K562 (cell line): Measurements from ENCODE around the gene APOL3. TPM values are rescaled to one million over a fixed set of nuclear protein-coding genes. Genes with fewer than 3 reads are reported as not detected.

Source experiments
- ATAC-seq: fragments of 200-7000 bp; cut with Tn5 transposase; 3 replicates; pipeline ENCODE4 v1.9.1; 2020; ENCODE audit warnings: moderate library complexity
- BruUV-seq: library from RNA; stranded (reverse); fragments of 400-500 nt; replicated peaks from 2 replicates; lab custom pipeline; 2021; lab: Mats Ljungman, UMichigan
- CTCF ChIA-PET: fragments of 300-600 bp; formaldehyde crosslinking; extraction: SDS; loops from one replicate; lab custom pipeline; 2021; ENCODE audit warnings: low intra/inter-chr PET ratio; lab: Yijun Ruan, JAX
- POLR2A ChIA-PET: fragments of 300-600, 350-650 bp; sonication (Branson Sonifier 250); formaldehyde crosslinking; extraction: SDS; loops from one replicate; lab custom pipeline; 2021; ENCODE audit warnings: antibody characterized with exemption, inconsistent platforms; lab: Yijun Ruan, JAX
- DNase-seq, 4 experiments: peaks; one replicate each; pipeline versions ENCODE4 v3.0.0 to v3.0.0-alpha.2; 2011 to 2018; ENCODE audit warnings: low spot score in 3 of 4, mixed read lengths in 3 of 4; ENCODE audit errors: extremely low read depth in 1 of 4
- FAIRE-seq: peaks from 2 replicates; lab custom pipeline; 2011; peaks lifted over from hg19 to GRCh38; lab: Jason Lieb, UNC
- H2AFZ ChIP-seq: 2 replicates; pipeline ENCODE4 v1.6.0; 2011; ENCODE audit warnings: low read depth, low read length, control low read depth, inconsistent platforms
- H3K27ac ChIP-seq: fragments of 200-600 bp; 3 replicates; pipeline ENCODE4 v1.8.0; 2011; ENCODE audit warnings: low read depth, mild to moderate bottlenecking, control low read depth, inconsistent platforms, low read length, moderate library complexity, mixed read lengths; ENCODE audit errors: extremely low read depth
- H3K27me3 ChIP-seq, 2 experiments: fragments of 300-600 bp in 1 of 2; 2 replicates in 1 of 2; 3 replicates in 1 of 2; pipeline versions ENCODE4 v1.6.0 to v1.8.0; 2011; ENCODE audit warnings: inconsistent platforms in 2 of 2, low read length in 2 of 2, mild to moderate bottlenecking in 1 of 2, mixed read lengths in 1 of 2, moderate library complexity in 1 of 2; ENCODE audit not compliant: control insufficient read depth in 2 of 2, insufficient read depth in 2 of 2
- H3K36me3 ChIP-seq: fragments of 300-600 bp; 3 replicates; pipeline ENCODE4 v1.8.0; 2011; ENCODE audit warnings: mild to moderate bottlenecking, low read length, inconsistent platforms; ENCODE audit not compliant: control insufficient read depth, insufficient read depth
- H3K4me1 ChIP-seq, 2 experiments: fragments of 200-600 bp in 1 of 2; replicated peaks in 1 of 2; 2 replicates in 1 of 2; 3 replicates in 1 of 2; pipeline versions ENCODE4 v1.5.1 to v1.8.0; 2011; ENCODE audit warnings: inconsistent platforms in 2 of 2, low read length in 2 of 2, mild to moderate bottlenecking in 1 of 2, mixed read lengths in 1 of 2, moderate library complexity in 1 of 2; ENCODE audit not compliant: control insufficient read depth in 2 of 2, insufficient read depth in 2 of 2
- H3K4me2 ChIP-seq: 2 replicates; pipeline ENCODE4 v1.6.1; 2011; ENCODE audit warnings: low read length, control low read depth, inconsistent platforms, mixed read lengths; ENCODE audit not compliant: insufficient read depth
- H3K4me3 ChIP-seq: fragments of 200-600 bp; sonication (generic), shearing (Covaris generic); 2 replicates; pipeline ENCODE4 v1.5.1; 2016; ENCODE audit warnings: control low read depth, inconsistent platforms
- H3K79me2 ChIP-seq: fragments of 200-600 bp; 3 replicates; pipeline ENCODE4 v1.8.0; 2011; ENCODE audit warnings: low read length, inconsistent platforms; ENCODE audit not compliant: control insufficient read depth, insufficient read depth
- H3K9ac ChIP-seq, 2 experiments: 2 replicates each; pipeline versions ENCODE4 v1.6.0 to v1.6.1; 2011; ENCODE audit warnings: low read depth in 2 of 2, low read length in 2 of 2, control low read depth in 1 of 2, inconsistent platforms in 1 of 2, mild to moderate bottlenecking in 1 of 2, mixed read lengths in 1 of 2; ENCODE audit not compliant: insufficient read depth in 1 of 2
- H3K9me1 ChIP-seq: one replicate; pipeline ENCODE4 v1.6.0; 2011; ENCODE audit warnings: inconsistent platforms, mild to moderate bottlenecking, low read length, moderate library complexity; ENCODE audit not compliant: control insufficient read depth, insufficient read depth
- H3K9me3 ChIP-seq: replicated peaks from 2 replicates; pipeline ENCODE4 v1.5.1; 2011; ENCODE audit warnings: low read depth, low read length, inconsistent platforms; ENCODE audit not compliant: control insufficient read depth, insufficient read depth
- H4K20me1 ChIP-seq: replicated peaks from 2 replicates; pipeline ENCODE4 v1.6.1; 2011; ENCODE audit warnings: low read length, inconsistent platforms, mixed read lengths; ENCODE audit not compliant: control insufficient read depth, insufficient read depth
- KHSRP ChIP-seq: fragments of 450-650 bp; IDR thresholded peaks from 2 replicates; pipeline ENCODE4 v1.6.1; 2017
- MGA ChIP-seq: fragments of 450-650 bp; IDR thresholded peaks from 2 replicates; pipeline ENCODE4 v1.6.1; 2016; ENCODE audit warnings: mild to moderate bottlenecking, moderate library complexity
- UBTF ChIP-seq, 2 experiments: IDR thresholded peaks; 2 replicates each; pipeline ENCODE4 v1.6.1; 2012; ENCODE audit warnings: improper control_type of control experiment in 2 of 2, low read depth in 2 of 2, low read length in 2 of 2, borderline replicate concordance in 1 of 2
- ZNF140 ChIP-seq: fragments of 250-450 bp; sonication (Bioruptor Pico); IDR thresholded peaks from 2 replicates; pipeline ENCODE4 v1.8.0; 2021; ENCODE audit warnings: moderate library complexity, mild to moderate bottlenecking, inconsistent platforms
- WGBS: fragments of 100-300 bp; shearing (Covaris generic); methylation state at CpG from one replicate; pipeline ENCODE4 v1.1.6; 2016; ENCODE audit warnings: low coverage, mixed read lengths; ENCODE audit not compliant: insufficient coverage; ENCODE audit errors: missing lambda C conversion rate; 5-methylcytosine and 5-hydroxymethylcytosine counted together
- in situ Hi-C: fragments of 300-500 bp; cut with MboI; formaldehyde crosslinking; loops from 4 replicates; pipeline ENCODE4 v1.15.0; 2018; ENCODE audit warnings: inconsistent platforms, mixed read lengths
- intact Hi-C: fragments of 100-400 bp; cut with micrococcal nuclease; formaldehyde crosslinking; loops from 2 replicates; pipeline ENCODE4 v1.14.2; 2022
- polyA plus RNA-seq, 8 experiments: library from polyadenylated mRNA; depleted of rRNA in 4 of 8; stranded (reverse) in 5 of 8; unstranded in 3 of 8; fragments of >200 nt; fragmentation: Nextera tagmentation in 2 of 8; fragmentation: Illumina TruSeq in 1 of 8; extraction: Ambion mirVana in 2 of 8; extraction: Trizol in 1 of 8; gene quantifications; 2 replicates each; pipeline versions ENCODE4 v1.2.1 to v1.2.3, GENCODE V29; 2011 to 2014; ENCODE audit warnings: inconsistent platforms in 1 of 8, missing spikeins in 1 of 8
- total RNA-seq, 7 experiments: library from RNA; depleted of rRNA in 6 of 7; stranded (reverse); fragments of >200 nt in 6 of 7; fragmentation: Illumina TruSeq in 2 of 7; extraction: Trizol in 2 of 7; gene quantifications; 2 replicates each; pipeline versions ENCODE4 v1.2.1 to v1.2.3, GENCODE V29; 2011 to 2021; ENCODE audit warnings: low replicate concordance in 1 of 7

APOL3 gene
- total and polyA plus RNA-seq, 9 of the 15 experiments (the other 6 are each of a cell fraction or from before 2014, with no cell fraction given) = 0.25 to 1.1 (median 0.56) TPM; not detected in 1

DNA sequence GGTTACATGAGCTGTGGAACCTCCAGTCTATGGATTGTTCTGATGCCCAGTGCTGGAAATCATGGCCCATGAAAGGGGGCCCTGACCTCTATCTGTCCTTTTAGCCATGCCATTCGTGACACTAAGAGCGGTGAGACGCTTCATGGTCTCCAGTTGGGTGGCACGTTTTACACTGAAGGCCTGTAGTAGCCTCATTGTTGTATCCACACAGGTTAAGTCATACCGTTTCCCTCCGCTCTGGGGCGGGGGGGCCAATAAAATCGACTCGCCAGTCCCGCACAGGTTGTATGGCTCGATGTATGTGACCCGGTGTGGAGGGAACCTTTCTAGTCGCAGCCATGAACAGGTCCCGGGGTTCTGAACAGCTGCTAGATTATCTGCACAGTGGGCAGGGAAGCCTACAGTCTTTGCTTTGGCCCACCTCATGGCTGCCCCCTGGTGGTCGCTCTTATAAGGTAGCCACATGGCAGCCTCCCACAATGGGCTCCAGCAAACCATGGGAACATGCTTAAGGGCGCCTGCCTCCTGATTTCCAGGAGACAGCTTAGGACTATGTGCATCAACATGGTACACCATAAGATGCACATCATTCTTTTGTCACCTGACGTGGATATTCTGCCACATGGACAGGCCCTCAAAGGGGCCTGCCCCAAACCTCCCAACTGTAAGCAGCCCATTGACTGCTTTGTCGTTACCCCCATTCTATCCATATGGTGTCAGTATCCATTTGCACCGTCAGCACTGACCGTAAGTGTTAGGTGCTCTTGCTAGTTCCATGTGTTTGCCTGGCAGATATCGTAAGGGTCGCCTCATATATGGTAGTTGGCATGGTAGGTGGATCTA is 19.7 kb upstream of the APOL3 start:
- DNase-seq = peak; percentile 70 to 79 (median 74)
- no peak overlapping the region for H3K9ac ChIP-seq
- no peaks in the 10 kb centered on the region for H4K20me1 ChIP-seq
- no TSS peak for BruUV-seq
- in situ Hi-C loops = loop anchor here (5.0 kb wide), 1 partner anchor 38 kb away; no protein-coding TSS in a partner anchor
- H3K4me3 ChIP-seq = no peak overlapping the region
- H3K27me3 ChIP-seq = no peaks in the 10 kb centered on the region
- no peaks in the 10 kb centered on the region for H3K36me3 ChIP-seq
- H3K9me1 ChIP-seq = no peaks in the 10 kb centered on the region
- H3K4me1 ChIP-seq = peaks cover 0 to 6% of the 10 kb centered on the region in 2 experiments; a peak in 2 of 5 replicates
- no peak overlapping the region for H3K4me2 ChIP-seq
- 29% methylated on average over 22 of the region's 22 CpGs for WGBS
- no peaks in the 10 kb centered on the region for H3K79me2 ChIP-seq
- H3K27ac ChIP-seq = no peak overlapping the region
- CTCF ChIA-PET = interaction anchor here (0.5 to 0.6 kb wide), 2 partner anchors 41 to 504 kb away, joined by 3 read pairs; no protein-coding TSS in a partner anchor
- ATAC-seq = peak; percentile 98
- peak; percentile 89 for FAIRE-seq
- intact Hi-C loops = loop anchor here (1.0 to 5.0 kb wide), 2 partner anchors 35 to 42 kb away; no protein-coding TSS in a partner anchor
- no peaks in the 10 kb centered on the region for H3K9me3 ChIP-seq
- POLR2A ChIA-PET = interaction anchor here (0.6 to 0.8 kb wide), 2 partner anchors 8 to 11 kb away, joined by 3 read pairs; no protein-coding TSS in a partner anchor
- peak overlapping the region; percentile 78 for H2AFZ ChIP-seq
- TF ChIP-seq KHSRP = no peak
- TF ChIP-seq ZNF140 (CRISPR knock-in tag) = no peak
- TF ChIP-seq UBTF (IDR thresholded peaks at IDR 0.05; ENCODE audit: borderline replicate concordance in 1 of 2, low read depth in 2 of 2, low read length in 2 of 2) = no peak
- no peak for TF ChIP-seq MGA
